COLO668 (cell line): ENCODE results near the gene SCART1.
"Not testable (repeated sequence)": the region's sequence is repeated elsewhere in the genome, so short reads cannot be mapped to it uniquely, and the experiment has no call there.

Source experiments
- DNase-seq: peaks from one replicate; lab custom pipeline; 2025; ENCODE audit not compliant: unreplicated experiment; lab: John Stamatoyannopoulos, UW

The SCART1 gene

GRCh38 chr10:133455196-133455595, 1.5 kb downstream of the SCART1 start:
- no peak for DNase-seq

DNA sequence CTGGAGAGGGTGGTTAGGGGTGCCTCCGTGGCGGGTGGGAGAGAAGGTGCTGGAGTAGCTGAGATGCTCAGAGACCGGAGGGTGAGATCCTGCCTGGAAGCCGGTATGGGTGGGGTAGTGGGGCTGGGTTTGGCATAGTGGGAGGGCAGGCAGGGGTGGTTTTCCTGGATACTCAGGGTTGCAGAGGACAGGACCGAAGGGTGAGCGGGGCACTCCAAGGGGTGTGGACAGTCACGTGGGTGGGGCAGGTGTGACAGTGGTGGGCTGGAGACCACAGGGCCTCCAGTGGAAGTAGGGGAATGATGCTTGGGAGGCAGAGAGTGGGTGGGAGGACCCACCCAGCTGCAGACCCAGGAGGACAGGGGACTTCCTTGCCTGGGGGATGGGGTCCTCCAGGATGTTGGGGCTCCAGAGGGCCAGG, 1.9 kb downstream of the SCART1 start:
- DNase-seq = no peak

DNA sequence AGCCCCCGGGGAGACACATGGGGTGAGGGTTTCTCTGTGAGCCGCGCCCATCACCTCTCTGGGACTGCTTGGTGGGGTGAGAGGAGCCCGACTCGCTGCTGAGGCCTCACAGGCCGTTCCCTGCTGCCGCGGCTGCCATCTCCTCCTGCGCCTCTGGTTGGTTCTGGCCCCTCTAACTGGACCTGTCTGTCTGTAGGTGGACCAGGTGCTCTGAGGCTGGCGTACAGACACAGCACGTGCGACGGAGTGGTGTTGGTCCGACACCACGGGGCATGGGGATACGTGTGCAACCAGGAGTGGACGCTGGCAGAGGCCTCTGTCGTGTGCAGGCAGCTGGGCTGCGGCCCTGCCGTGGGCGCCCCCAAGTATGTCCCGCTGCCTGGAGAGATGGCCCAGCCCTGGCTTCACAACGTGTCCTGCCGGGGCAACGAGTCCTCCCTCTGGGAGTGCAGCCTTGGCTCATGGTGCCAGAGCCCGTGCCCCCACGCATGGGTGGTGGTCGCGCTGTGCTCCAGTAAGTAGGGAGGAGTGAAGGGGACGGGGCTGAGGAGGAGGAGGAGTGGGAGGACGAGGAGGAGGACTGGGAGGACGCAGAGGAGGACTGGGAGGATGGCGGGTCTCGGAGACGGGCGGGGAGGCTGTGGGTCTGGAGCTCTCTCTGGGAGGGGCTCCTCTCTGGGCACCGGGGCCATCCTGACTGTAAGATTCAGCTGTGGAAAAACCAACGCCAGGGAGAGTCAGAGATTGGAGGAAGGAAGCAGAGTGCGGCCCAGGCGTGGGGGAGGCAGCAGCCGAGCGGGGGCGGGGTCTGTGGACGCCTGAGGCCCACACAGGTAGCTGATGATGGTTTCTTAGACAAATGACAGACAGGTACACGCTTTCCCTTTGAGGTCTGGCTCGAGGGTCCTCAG, 2.6 kb downstream of the SCART1 start:
- no peak for DNase-seq

- no peak for DNase-seq
Observed at GRCh38 chr10:133457100-133457841, 3.5 kb downstream of the SCART1 start.

GRCh38 chr10:133458021-133458709, 4.4 kb downstream of the SCART1 start:
- no peak for DNase-seq

DNA sequence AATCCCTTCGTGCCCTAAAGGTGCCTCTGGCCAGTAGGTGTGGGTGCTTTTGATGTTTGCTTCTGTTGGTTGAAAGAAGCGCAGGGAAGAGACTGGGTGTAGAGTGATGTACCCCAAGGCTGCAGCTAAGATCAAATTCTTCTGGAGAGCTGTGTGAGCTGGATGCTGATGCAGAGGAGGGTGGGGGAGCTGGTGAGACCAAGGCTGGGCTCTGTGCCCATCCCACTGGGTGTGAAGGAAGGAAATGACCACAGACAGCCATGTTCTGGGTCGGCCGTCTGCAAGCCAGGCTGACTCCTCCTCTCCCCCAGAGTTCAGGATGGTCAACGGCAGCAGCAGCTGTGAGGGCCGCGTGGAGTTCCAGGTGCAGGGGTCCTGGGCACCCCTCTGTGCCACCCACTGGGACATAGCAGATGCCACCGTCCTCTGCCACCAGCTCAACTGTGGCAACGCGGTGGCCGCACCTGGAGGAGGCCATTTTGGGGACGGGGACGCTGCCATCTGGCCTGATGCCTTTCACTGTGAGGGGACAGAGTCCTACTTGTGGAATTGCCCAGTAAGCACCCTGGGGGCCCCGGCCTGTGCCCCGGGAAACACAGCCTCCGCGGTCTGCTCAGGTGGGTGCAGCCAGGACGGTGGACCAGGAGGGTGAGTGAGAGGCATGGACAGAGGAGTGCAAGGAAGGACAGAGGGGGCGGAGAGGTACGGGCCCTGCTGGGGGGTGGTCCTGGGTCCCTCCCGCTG, 5.1 kb downstream of the SCART1 start:
- no peak for DNase-seq

DNA sequence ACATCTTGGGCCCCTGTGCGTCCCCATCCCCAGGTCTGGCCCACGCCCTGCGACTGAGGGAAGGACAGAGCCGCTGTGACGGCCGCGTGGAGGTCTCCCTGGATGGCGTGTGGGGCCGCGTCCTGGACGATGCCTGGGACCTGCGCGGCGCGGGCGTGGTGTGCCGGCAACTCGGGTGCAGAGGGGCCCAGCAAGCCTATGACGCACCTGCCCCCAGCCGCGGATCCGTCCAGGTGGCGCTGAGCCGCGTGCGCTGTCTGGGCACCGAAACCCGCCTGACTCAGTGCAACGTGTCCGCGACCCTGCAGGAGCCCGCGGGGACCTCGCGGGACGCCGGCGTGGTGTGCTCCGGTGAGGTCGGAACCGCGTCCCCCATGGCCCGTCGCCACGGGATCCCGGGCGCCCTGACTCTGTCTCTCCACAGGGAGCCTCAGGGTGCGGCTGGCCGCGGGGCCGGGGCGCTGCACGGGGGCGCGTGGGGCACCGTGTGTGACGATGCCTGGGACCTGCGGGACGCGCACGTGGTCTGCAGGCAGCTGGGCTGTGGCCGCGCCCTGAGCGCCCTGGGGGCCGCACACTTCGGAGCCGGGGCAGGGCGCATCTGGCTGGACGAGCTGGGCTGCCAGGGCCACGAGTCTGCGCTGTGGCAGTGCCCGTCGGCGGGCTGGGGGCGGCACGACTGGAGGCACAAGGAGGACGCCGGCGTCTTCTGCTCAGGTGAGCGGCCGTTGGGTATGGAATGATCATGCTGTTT, 5.9 kb downstream of the SCART1 start:
- DNase-seq = no peak

DNA sequence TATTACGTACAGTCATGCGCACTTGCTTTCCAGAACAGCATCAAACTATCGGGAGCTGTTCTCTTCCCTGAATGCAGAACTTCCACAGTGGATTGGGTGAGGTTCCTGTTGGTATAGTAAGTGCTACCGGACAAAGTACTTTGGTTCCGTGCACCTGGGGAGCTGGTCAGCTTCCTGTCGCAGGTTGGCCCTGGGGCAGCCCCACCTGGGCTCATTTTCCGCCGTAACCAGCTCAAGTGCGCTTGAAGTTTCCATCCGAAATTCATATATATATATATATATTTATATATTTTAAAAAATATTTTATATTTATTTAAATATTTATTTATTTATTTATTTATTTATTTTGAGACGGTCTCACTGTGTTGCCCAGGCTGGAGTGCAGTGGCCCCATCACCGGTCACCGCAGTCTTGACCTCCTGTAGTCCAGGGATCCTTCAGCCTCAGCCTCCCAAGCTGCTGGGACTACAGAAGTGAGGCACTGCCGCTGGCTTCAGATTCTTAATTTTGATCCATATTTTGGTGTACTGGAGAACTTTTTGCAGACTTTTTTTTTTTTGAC, 6.5 kb downstream of the SCART1 start:
- DNase-seq = no peak

- DNase-seq = no peak
Observed at GRCh38 chr10:133461027-133461426, 7.3 kb downstream of the SCART1 start.

- DNase-seq = no peak
Observed at GRCh38 chr10:133461841-133462240, 8.1 kb downstream of the SCART1 start.

GRCh38 chr10:133462512-133463305, 9.0 kb downstream of the SCART1 start:
- DNase-seq = no peak

DNA sequence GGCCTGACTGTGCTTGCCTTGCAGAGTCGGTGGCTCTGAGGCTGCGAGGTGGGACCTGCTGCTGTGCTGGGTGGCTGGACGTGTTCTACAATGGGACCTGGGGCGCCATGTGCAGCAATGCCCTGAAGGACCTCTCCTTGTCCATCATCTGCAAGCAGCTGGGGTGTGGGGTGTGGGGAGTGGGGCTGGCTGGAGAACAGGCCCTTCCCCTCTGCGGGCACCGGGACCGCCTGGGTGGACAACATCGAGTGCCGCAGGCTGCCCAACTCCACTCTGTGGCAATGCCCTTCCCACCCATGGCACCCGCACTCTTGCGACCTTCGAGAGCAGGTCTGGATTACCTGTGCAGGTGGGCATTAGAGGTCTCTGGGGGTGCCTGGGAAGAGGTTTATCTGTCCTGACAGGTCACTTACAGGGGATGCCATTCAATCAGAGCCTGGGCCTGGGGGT, 10.9 kb downstream of the SCART1 start:
- no peak for DNase-seq

DNA sequence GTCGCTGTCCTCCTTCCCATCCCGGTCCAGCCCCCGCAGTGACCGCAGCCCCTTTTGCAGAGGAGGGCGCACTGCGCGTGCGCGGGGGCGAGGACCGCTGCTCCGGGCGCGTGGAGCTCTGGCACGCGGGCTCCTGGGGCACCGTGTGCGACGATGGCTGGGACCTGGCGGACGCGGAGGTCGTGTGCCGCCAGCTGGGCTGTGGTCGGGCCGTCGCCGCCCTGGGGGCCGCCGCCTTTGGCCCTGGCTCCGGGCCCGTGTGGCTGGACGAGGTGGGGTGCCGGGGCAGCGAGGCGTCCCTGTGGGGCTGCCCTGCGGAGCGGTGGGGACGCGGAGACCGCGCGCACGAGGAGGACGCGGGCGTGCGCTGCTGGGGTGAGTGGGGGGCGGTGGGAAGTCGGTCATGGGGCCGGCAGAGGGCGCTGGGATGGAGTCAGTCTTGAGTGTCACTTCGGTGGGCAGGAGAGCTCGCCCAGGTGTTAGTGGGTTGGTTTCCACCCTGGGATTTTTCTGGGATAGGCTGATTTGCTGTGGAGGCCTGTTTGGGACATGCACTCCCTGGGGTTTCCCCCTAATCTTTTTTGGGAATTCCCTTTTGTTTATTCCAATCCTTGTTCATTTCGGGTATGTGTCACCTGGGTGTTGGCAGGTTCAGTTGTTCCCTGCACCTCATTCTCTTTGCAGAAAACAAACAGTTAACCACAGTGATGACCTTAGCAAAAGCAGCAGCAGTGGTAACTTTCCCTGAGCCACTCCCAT, 11.6 kb downstream of the SCART1 start:
- no peak for DNase-seq

- DNase-seq = no peak
Observed at GRCh38 chr10:133465950-133466474, 12.3 kb downstream of the SCART1 start.

DNA sequence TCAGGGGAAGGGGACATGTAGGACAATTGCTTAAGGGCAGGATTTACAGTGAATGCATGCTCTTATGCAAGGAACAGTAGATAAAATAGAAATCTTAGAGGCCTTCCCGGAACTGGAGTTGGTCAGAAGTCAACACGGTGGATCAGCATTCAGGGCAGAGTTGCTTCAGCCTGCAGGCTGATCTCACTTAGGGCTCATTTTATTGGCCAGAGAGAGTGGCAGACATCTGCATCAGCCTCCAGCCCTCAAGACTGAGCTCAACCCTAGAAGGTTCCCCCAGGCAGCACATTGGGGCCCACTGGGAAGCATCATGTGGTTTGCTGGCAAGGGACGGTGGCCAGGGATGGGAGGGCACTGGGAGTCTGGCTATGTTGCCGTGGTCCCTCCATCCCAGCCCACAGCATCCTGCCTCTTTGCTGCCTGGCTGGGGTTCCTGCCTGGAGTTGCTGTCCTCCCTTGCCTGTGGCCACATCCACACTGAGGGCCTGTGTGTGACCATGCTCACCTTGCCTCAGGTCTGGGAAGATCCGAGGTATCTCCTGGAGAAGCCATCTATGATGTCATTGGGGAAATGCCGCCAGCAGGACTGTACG, 13.0 kb downstream of the SCART1 start:
- no peak for DNase-seq

- no peak for DNase-seq
Observed at GRCh38 chr10:133467286-133467911, 13.7 kb downstream of the SCART1 start.

GRCh38 chr10:133469205-133469604, 15.5 kb downstream of the SCART1 start:
- DNase-seq = not testable (repeated sequence)
